SIG-M5 treated with dmso at 0.1 percent for 504 hours (cell line): ENCODE measurements around the gene CLEC16A.
A peak's percentile ranks its signal among the peaks of the same experiment; 100 is the strongest.

Experiments
- DNase-seq: peaks from one replicate; lab custom pipeline; 2025; ENCODE audit not compliant: unreplicated experiment; lab: John Stamatoyannopoulos, UW

Gene CLEC16A

GRCh38 chr16:10944249-10945064, at the start of gene CLEC16A:
Gene CLEC16A (plus strand): TSS chr16:10944564. CDS start chr16:10944718, 154 bp downstream.
- peak; percentile 87 for DNase-seq

- peak; percentile 19 for DNase-seq
Measured at GRCh38 chr16:10895053-10895946, 49.1 kb upstream of the CLEC16A start.

GRCh38 chr16:10896165-10896564, 48.2 kb upstream of the CLEC16A start:
- DNase-seq, result no peak

- DNase-seq, result no peak
Measured at GRCh38 chr16:10896723-10897122, 47.6 kb upstream of the CLEC16A start.

GRCh38 chr16:10897134-10897533, 47.2 kb upstream of the CLEC16A start:
- DNase-seq, result no peak

GRCh38 chr16:10902999-10903398, 41.4 kb upstream of the CLEC16A start:
- no peak for DNase-seq

GRCh38 chr16:10906482-10906881, 37.9 kb upstream of the CLEC16A start:
- DNase-seq, result no peak

- DNase-seq, result no peak
Measured at GRCh38 chr16:10906914-10907756, 37.2 kb upstream of the CLEC16A start.

- no peak for DNase-seq
Measured at GRCh38 chr16:10907757-10908045, 36.7 kb upstream of the CLEC16A start.

- no peak for DNase-seq
Measured at GRCh38 chr16:10911267-10911666, 33.1 kb upstream of the CLEC16A start.

GRCh38 chr16:10916534-10916933, 27.8 kb upstream of the CLEC16A start:
- DNase-seq, result no peak

GRCh38 chr16:10918294-10919002, 25.9 kb upstream of the CLEC16A start:
- peak; percentile 84 for DNase-seq

- DNase-seq, result no peak
Measured at GRCh38 chr16:10919003-10919351, 25.4 kb upstream of the CLEC16A start.

- no peak for DNase-seq
Measured at GRCh38 chr16:10920726-10921427, 23.5 kb upstream of the CLEC16A start.

GRCh38 chr16:10921536-10922327, 22.6 kb upstream of the CLEC16A start:
- no peak for DNase-seq

GRCh38 chr16:10922328-10923145, 21.8 kb upstream of the CLEC16A start:
- no peak for DNase-seq

GRCh38 chr16:10923146-10923649, 21.2 kb upstream of the CLEC16A start:
- DNase-seq, result no peak

- no peak for DNase-seq
Measured at GRCh38 chr16:10923650-10924214, 20.6 kb upstream of the CLEC16A start.
